ENCODE results near the gene ARID3A. TPM values are rescaled to one million over a fixed set of nuclear protein-coding genes. Genes with fewer than 3 reads are reported as not detected.

The ARID3A gene
- total and polyA plus RNA-seq, 2 donors (not counting 3 experiments of a cell fraction or from before 2014, with no cell fraction given), result 5.4 to 13.2 TPM

- Histone ChIP-seq H3K4me2 (ENCODE audit: insufficient read depth, low read length) (no peak overlapping the region), H3K9ac (replicated peaks; ENCODE audit: extremely low read depth, insufficient read depth, low read length) (no peak overlapping the region), H3K36me3 (ENCODE audit: control insufficient read depth in 2 of 2, extremely low read depth in 1 of 2, insufficient read depth in 2 of 2, low read length in 2 of 2) (peaks cover 0 to 8% of the 10 kb centered on the region in 2 experiments), H3K4me1 (ENCODE audit: control insufficient read depth, extremely low read depth, insufficient read depth, low read length) (peaks cover 40% of the 10 kb centered on the region), H3K27ac (ENCODE audit: insufficient read depth, low read depth, low read length) (no peak overlapping the region), H3K9me3 (replicated peaks; ENCODE audit: control insufficient read depth, insufficient read depth, low read length) (no peaks in the 10 kb centered on the region), H3K27me3 (ENCODE audit: control insufficient read depth in 2 of 2, insufficient read depth in 2 of 2, low read length in 2 of 2) (no peaks in the 10 kb centered on the region), H3K9me1 (replicated peaks; ENCODE audit: control insufficient read depth, extremely low read depth, insufficient read depth, low read length) (no peaks in the 10 kb centered on the region), H4K20me1 (replicated peaks; ENCODE audit: control insufficient read depth, extremely low read depth, insufficient read depth, low read length) (no peaks in the 10 kb centered on the region), H3K79me2 (ENCODE audit: control insufficient read depth, insufficient read depth, low read length) (peaks cover 75% of the 10 kb centered on the region), H3K4me3 (replicated peaks in 1 of 3; ENCODE audit: insufficient read depth in 1 of 3, low read depth in 1 of 3, low read length in 3 of 3) (no peak overlapping the region), H2AFZ (ENCODE audit: low read depth, low read length) (no peak overlapping the region)
- dilution Hi-C loops (cut with MboI; ENCODE audit: extremely low pct_ligation_motif_present, low sequenced_read_pairs) (no loop called here), intact Hi-C loops (cut with micrococcal nuclease) (no loop called here)
- TF ChIP-seq GATA2 (IDR thresholded peaks at IDR 0.05; ENCODE audit: insufficient read depth, insufficient read length, low read depth, low read length) (no peak), MAX (IDR thresholded peaks at IDR 0.05; ENCODE audit: insufficient read depth, insufficient read length) (no peak), POLR2A (IDR thresholded peaks at IDR 0.05; ENCODE audit: low read depth, low read length) (no peak), POLR2AphosphoS5 (IDR thresholded peaks at IDR 0.05; ENCODE audit: insufficient read depth, low read depth, low read length) (no peak), FOS (IDR thresholded peaks at IDR 0.05; ENCODE audit: borderline replicate concordance, insufficient read depth, low read length) (no peak), EZH2 (IDR thresholded peaks at IDR 0.05; ENCODE audit: borderline replicate concordance, low read depth, low read length, severe bottlenecking) (no peak), JUN (IDR thresholded peaks at IDR 0.05; ENCODE audit: borderline replicate concordance, insufficient read depth, insufficient read length, low read depth) (no peak), MYC (IDR thresholded peaks at IDR 0.05; ENCODE audit: low read depth, low read length) (no peak), CTCF (IDR thresholded peaks at IDR 0.05; ENCODE audit: extremely low read depth in 1 of 2, insufficient read depth in 1 of 2, low read depth in 1 of 2, low read length in 2 of 2) (no peak)
- BruUV-seq (replicated peaks), result no TSS peak
- POLR2A ChIA-PET, result interaction anchor here (0.7 kb wide), 1 partner anchor 94 kb away, joined by 7 read pairs; no protein-coding TSS in a partner anchor
- CTCF ChIA-PET, result no interaction called here
- DNase-seq (ENCODE audit: low read depth, low spot score), result no peak
- FAIRE-seq, result no peak
Measured at GRCh38 chr19:1018393-1018792, 92.6 kb downstream of the ARID3A start.
